Loucy (cell line): Measurements from ENCODE around the gene NOC3L.
A peak's percentile ranks its signal among the peaks of the same experiment; 100 is the strongest.

Experiments used
- H2AFZ ChIP-seq: fragments of 200-600 bp; sonication (generic); 2 replicates; pipeline ENCODE4 v1.6.0; 2016; ENCODE audit warnings: antibody characterized with exemption, mild to moderate bottlenecking, low read length, moderate library complexity
- H3F3A ChIP-seq: fragments of 200-600 bp; 2 replicates; pipeline ENCODE4 v1.6.0; 2016; ENCODE audit warnings: antibody characterized with exemption, low read depth, mild to moderate bottlenecking
- H3K27me3 ChIP-seq: fragments of 200-600 bp; sonication (generic); 2 replicates; pipeline ENCODE4 v1.6.1; 2014; ENCODE audit warnings: low read length, mild to moderate bottlenecking; ENCODE audit not compliant: insufficient read depth, poor library complexity, severe bottlenecking
- H3K36me3 ChIP-seq: fragments of 200-600 bp; sonication (generic); 2 replicates; pipeline ENCODE4 v1.6.1; 2016; ENCODE audit warnings: low read length; ENCODE audit not compliant: insufficient read depth
- H3K4me1 ChIP-seq: fragments of 200-600 bp; sonication (generic); 2 replicates; pipeline ENCODE4 v1.5.1; 2014; ENCODE audit warnings: low read length, mild to moderate bottlenecking; ENCODE audit not compliant: insufficient read depth, poor library complexity, severe bottlenecking
- H3K4me2 ChIP-seq: fragments of 200-600 bp; sonication (generic); 2 replicates; pipeline ENCODE4 v1.6.0; 2014; ENCODE audit warnings: antibody characterized with exemption, low read length, low read depth, mild to moderate bottlenecking; ENCODE audit not compliant: poor library complexity, severe bottlenecking
- H3K4me3 ChIP-seq: fragments of 200-600 bp; sonication (generic); 2 replicates; pipeline ENCODE4 v1.5.1; 2014; ENCODE audit warnings: low read length, mild to moderate bottlenecking, mixed read lengths; ENCODE audit not compliant: poor library complexity, severe bottlenecking
- H3K79me2 ChIP-seq: fragments of 200-600 bp; sonication (generic); 2 replicates; pipeline ENCODE4 v1.6.1; 2014; ENCODE audit warnings: low read length; ENCODE audit not compliant: insufficient read depth
- H3K9ac ChIP-seq: fragments of 200-600 bp; sonication (generic); 2 replicates; pipeline ENCODE4 v1.6.0; 2014; ENCODE audit warnings: mild to moderate bottlenecking, low read depth, low read length, moderate library complexity; ENCODE audit not compliant: poor library complexity, severe bottlenecking
- H3K9me2 ChIP-seq: fragments of 200-600 bp; sonication (generic); replicated peaks from 2 replicates; pipeline ENCODE4 v1.6.1; 2016; ENCODE audit warnings: low read depth, low read length, mixed read lengths
- H3K9me3 ChIP-seq: fragments of 200-600 bp; sonication (generic); 2 replicates; pipeline ENCODE4 v1.6.1; 2014; ENCODE audit warnings: mild to moderate bottlenecking, antibody characterized with exemption, low read length, low read depth; ENCODE audit not compliant: insufficient read depth
- H4K20me1 ChIP-seq: fragments of 200-600 bp; sonication (generic); 2 replicates; pipeline ENCODE4 v1.6.0; 2014; ENCODE audit warnings: antibody characterized with exemption, low read length, mild to moderate bottlenecking; ENCODE audit not compliant: insufficient read depth, poor library complexity, severe bottlenecking
- EZH2phosphoT487 ChIP-seq: fragments of 200-600 bp; IDR thresholded peaks from 2 replicates; pipeline ENCODE4 v1.6.1; 2018; ENCODE audit warnings: antibody characterized with exemption, mild to moderate bottlenecking, moderate library complexity, borderline replicate concordance
- TF ChIP-seq, protein P1 (sequence below): fragments of 200-600 bp; sonication (generic); conservative IDR thresholded peaks from 2 replicates; pipeline ENCODE4 v1.5.1; 2014; ENCODE audit warnings: mild to moderate bottlenecking, antibody characterized with exemption, low read length

The NOC3L gene

DNA sequence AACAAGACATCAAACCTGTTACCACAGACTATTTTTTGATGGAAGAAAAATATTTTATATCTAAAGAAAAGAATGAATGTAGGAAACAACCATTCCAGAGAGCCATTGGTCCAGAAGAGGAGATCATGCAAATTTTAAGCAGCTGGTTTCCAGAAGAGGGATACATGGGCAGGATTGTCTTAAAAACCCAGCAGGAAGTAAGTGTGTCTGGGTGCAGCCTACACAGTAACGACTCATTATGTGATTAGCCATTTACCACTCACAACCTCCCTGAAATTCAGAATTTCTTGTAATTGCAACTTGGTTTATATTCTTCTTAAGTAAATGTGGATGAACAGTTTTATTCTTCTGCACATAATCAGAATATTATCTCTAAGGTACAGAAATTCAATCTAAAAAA lies 46.2 kb downstream of the NOC3L start:
- no peak overlapping the region for H2AFZ ChIP-seq
- no peaks in the 10 kb centered on the region for H3K9me3 ChIP-seq
- TF ChIP-seq, protein P1, sequence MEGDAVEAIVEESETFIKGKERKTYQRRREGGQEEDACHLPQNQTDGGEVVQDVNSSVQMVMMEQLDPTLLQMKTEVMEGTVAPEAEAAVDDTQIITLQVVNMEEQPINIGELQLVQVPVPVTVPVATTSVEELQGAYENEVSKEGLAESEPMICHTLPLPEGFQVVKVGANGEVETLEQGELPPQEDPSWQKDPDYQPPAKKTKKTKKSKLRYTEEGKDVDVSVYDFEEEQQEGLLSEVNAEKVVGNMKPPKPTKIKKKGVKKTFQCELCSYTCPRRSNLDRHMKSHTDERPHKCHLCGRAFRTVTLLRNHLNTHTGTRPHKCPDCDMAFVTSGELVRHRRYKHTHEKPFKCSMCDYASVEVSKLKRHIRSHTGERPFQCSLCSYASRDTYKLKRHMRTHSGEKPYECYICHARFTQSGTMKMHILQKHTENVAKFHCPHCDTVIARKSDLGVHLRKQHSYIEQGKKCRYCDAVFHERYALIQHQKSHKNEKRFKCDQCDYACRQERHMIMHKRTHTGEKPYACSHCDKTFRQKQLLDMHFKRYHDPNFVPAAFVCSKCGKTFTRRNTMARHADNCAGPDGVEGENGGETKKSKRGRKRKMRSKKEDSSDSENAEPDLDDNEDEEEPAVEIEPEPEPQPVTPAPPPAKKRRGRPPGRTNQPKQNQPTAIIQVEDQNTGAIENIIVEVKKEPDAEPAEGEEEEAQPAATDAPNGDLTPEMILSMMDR: no peak
- TF ChIP-seq EZH2phosphoT487: no peak

DNA sequence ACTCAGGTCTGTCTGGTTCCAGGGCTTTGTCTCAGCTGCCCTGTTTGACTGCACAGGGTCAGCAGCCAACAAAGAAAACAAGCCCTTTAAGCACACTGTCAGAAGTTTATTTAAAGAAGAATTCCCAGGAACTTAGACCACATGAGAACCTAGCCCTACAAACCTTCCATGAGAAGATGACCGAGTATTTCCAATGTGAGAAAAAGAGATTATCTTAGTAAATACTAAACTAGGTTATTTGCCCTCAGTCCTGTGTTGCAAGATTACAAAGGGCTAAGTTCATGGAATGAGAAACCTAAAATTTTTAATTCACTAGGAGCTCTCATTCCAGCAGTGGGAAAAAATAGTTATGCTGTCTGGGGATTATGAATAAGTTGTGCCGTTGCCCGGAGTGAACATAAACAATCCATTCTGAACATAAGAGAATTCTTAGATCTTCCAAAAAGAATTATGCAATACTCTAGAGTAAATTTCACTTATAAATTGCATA lies 46.7 kb downstream of the NOC3L start:
- Histone ChIP-seq H4K20me1 (no peaks in the 10 kb centered on the region), H3K27me3 (no peaks in the 10 kb centered on the region)

More for the DNA sequence above, 46.2 kb downstream of the NOC3L start:
- no peaks in the 10 kb centered on the region for H3K9me2 ChIP-seq
- H3K36me3 ChIP-seq: no peaks in the 10 kb centered on the region
- H3K27me3 ChIP-seq: no peaks in the 10 kb centered on the region
- H3K4me2 ChIP-seq: no peak overlapping the region
- no peak overlapping the region for H3K4me3 ChIP-seq
- H3K9ac ChIP-seq: no peak overlapping the region
- H3K4me1 ChIP-seq: no peaks in the 10 kb centered on the region
- H4K20me1 ChIP-seq: no peaks in the 10 kb centered on the region
- H3K79me2 ChIP-seq: no peaks in the 10 kb centered on the region
- H3F3A ChIP-seq: no peaks in the 10 kb centered on the region

DNA sequence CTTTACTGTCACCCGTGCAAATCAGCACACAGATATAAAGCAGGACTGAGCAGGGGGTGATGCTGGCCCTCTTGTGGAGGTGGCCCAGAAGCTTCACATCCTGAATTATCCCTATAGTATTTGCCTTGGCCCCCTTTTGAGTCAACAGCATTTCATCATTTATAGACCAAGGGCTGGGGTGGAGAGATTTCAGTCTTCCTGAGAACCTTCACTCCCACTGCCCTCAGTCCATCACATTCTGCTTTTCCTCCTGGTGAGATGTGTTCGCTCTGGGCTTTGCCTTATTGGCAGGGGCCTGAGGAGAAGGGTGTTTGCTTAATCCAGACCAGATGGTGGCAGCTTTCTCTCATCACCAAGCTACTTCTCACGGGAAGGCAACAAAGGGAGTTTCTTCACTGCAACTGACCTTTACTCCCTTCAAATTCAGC lies 47.7 kb downstream of the NOC3L start:
- Histone ChIP-seq H3F3A (no peaks in the 10 kb centered on the region), H2AFZ (no peak overlapping the region), H3K79me2 (no peaks in the 10 kb centered on the region), H3K4me3 (no peak overlapping the region), H3K4me1 (no peaks in the 10 kb centered on the region), H4K20me1 (no peaks in the 10 kb centered on the region), H3K9me3 (no peaks in the 10 kb centered on the region), H3K9me2 (no peaks in the 10 kb centered on the region), H3K27me3 (no peaks in the 10 kb centered on the region), H3K4me2 (no peak overlapping the region), H3K36me3 (no peaks in the 10 kb centered on the region), H3K9ac (no peak overlapping the region)
- TF ChIP-seq, protein P1: 0 out of 2 replicates have a peak, but pooled peaks have one; percentile 8
- no peak for TF ChIP-seq EZH2phosphoT487

More for the DNA sequence above, 46.7 kb downstream of the NOC3L start:
- Histone ChIP-seq H3K9me3 (no peaks in the 10 kb centered on the region), H2AFZ (no peak overlapping the region), H3K36me3 (no peaks in the 10 kb centered on the region), H3K4me3 (no peak overlapping the region), H3K4me2 (no peak overlapping the region), H3F3A (no peaks in the 10 kb centered on the region), H3K79me2 (no peaks in the 10 kb centered on the region), H3K9ac (no peak overlapping the region), H3K9me2 (no peaks in the 10 kb centered on the region), H3K4me1 (no peaks in the 10 kb centered on the region)
- TF ChIP-seq EZH2phosphoT487: no peak
- TF ChIP-seq, protein P1: no peak
